Chondrocyte (in vitro differentiated cells): ENCODE results near the gene PLRG1. TPM values are rescaled to one million over a fixed set of nuclear protein-coding genes. Genes with fewer than 3 reads are reported as not detected.

ENCODE experiments used
- DNase-seq: peaks from one replicate; pipeline ENCODE4 v3.0.0; 2021; ENCODE audit warnings: mixed read lengths, low spot score
- H3K27ac Mint-ChIP-seq: one replicate; pipeline ENCODE4 v1.8.0; 2021; ENCODE audit warnings: mild to moderate bottlenecking, moderate library complexity, mixed read lengths; ENCODE audit not compliant: unreplicated experiment
- H3K27me3 Mint-ChIP-seq: 2 replicates; pipeline ENCODE4 v1.8.0; 2021; ENCODE audit warnings: low read depth, mixed read lengths
- H3K36me3 Mint-ChIP-seq: 2 replicates; pipeline ENCODE4 v1.8.0; 2021; ENCODE audit warnings: low read depth, mixed read lengths
- H3K4me1 Mint-ChIP-seq: 2 replicates; pipeline ENCODE4 v1.8.0; 2021; ENCODE audit warnings: low read depth, mild to moderate bottlenecking, mixed read lengths
- H3K4me3 Mint-ChIP-seq: one replicate; pipeline ENCODE4 v1.8.0; 2021; ENCODE audit warnings: mild to moderate bottlenecking, moderate library complexity, mixed read lengths; ENCODE audit not compliant: unreplicated experiment
- H3K9me3 Mint-ChIP-seq: 2 replicates; pipeline ENCODE4 v1.8.0; 2021; ENCODE audit warnings: low read depth, mixed read lengths
- CTCF ChIP-seq: fragments of 200-600 bp; sonication (generic); IDR thresholded peaks from 2 replicates; pipeline ENCODE4 v1.5.0; 2021; ENCODE audit warnings: antibody characterized with exemption, mild to moderate bottlenecking, moderate library complexity
- total RNA-seq: library from RNA; stranded (reverse); gene quantifications from 3 replicates; pipeline ENCODE4 v1.2.1, GENCODE V29; 2021

The PLRG1 gene
- total RNA-seq, 1 donor from 2014 or later = 70.3 TPM

- Mint-ChIP-seq H3K36me3 (peaks cover 2% of the 10 kb centered on the region), H3K27ac (no peak overlapping the region), H3K4me1 (peaks cover 18% of the 10 kb centered on the region), H3K4me3 (no peak overlapping the region), H3K27me3 (peaks cover 56% of the 10 kb centered on the region), H3K9me3 (no peaks in the 10 kb centered on the region)
- DNase-seq = no peak
- no peak for TF ChIP-seq CTCF
Measured at GRCh38 chr4:154489558-154490233, 60.5 kb downstream of the PLRG1 start.

- Mint-ChIP-seq H3K27ac (no peak overlapping the region), H3K9me3 (no peaks in the 10 kb centered on the region), H3K36me3 (peaks cover 2% of the 10 kb centered on the region), H3K4me3 (no peak overlapping the region), H3K27me3 (peaks cover 35% of the 10 kb centered on the region), H3K4me1 (peaks cover 15% of the 10 kb centered on the region)
- DNase-seq = no peak
- no peak for TF ChIP-seq CTCF
Measured at GRCh38 chr4:154487145-154487544, 63.1 kb downstream of the PLRG1 start.

GRCh38 chr4:154485127-154485773 is 65.0 kb downstream of the PLRG1 start:
- no peak for DNase-seq
- no peak overlapping the region for H3K27ac Mint-ChIP-seq
- H3K9me3 Mint-ChIP-seq = no peaks in the 10 kb centered on the region
- TF ChIP-seq CTCF = no peak
- H3K4me3 Mint-ChIP-seq = no peak overlapping the region
- no peaks in the 10 kb centered on the region for H3K36me3 Mint-ChIP-seq
- no peaks in the 10 kb centered on the region for H3K4me1 Mint-ChIP-seq
- peaks cover 20% of the 10 kb centered on the region for H3K27me3 Mint-ChIP-seq

Other genes with a start within 250 kb of the PLRG1 start
- 0.39 TPM in 1 of 3 replicates, not detected in the others for gene DCHS2, start 58.6 kb downstream of the PLRG1 start, total RNA-seq
- 2.1 to 2.4 TPM in 2 of 3 replicates, not detected in the other for gene FGB, start 12.6 kb upstream of the PLRG1 start, total RNA-seq
- not detected in 3 replicates for gene FGA, start 40.3 kb upstream of the PLRG1 start, total RNA-seq
- gene FGG, start 62.3 kb upstream of the PLRG1 start, total RNA-seq = not detected in 3 replicates
- gene LRAT, start 193.6 kb upstream of the PLRG1 start, total RNA-seq = 0.05 TPM in 1 of 3 replicates, not detected in the others
- not detected in 3 replicates for gene RBM46, start 230.9 kb upstream of the PLRG1 start, total RNA-seq